ENCODE measurements around the gene MORC2.

Gene MORC2

DNA sequence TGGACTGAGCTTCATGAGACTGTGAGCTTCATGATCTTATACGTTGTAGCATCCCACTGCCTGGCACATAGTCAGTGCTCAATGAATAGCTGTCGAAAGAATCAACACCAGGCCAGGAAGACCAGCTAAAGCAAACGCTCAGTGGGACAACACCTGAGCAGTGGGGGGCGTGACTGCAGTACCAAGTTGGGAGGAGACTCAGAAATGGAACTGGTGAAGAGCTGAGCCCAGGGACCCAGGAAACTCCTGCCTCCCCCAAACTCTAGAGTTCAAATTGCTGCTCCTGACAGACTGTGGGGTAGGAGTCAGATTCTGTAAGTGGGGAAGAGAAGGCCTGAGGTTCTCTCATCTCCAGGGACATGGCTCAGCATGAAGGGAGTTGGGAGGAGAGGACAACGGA lies 59.3 kb downstream of the MORC2 start:
- Histone ChIP-seq H3K79me2 (ENCODE audit: insufficient read depth, low read length) (no peaks in the 10 kb centered on the region), H3K4me2 (ENCODE audit: insufficient read depth, low read length) (no peak overlapping the region), H4K20me1 (ENCODE audit: insufficient read depth, low read length) (no peaks in the 10 kb centered on the region), H3K27ac (ENCODE audit: low read length) (no peak overlapping the region), H3K27me3 (ENCODE audit: insufficient read depth, low read length, poor library complexity) (peaks cover 4% of the 10 kb centered on the region), H2AFZ (ENCODE audit: low read depth, low read length) (no peak overlapping the region), H3K4me3 (ENCODE audit: low read depth in 1 of 2, low read length in 2 of 2) (no peak overlapping the region), H3K9me3 (ENCODE audit: insufficient read depth, low read length, severe bottlenecking) (no peaks in the 10 kb centered on the region), H3K9ac (ENCODE audit: low read depth, low read length) (no peak overlapping the region), H3K36me3 (ENCODE audit: insufficient read depth, low read length) (no peaks in the 10 kb centered on the region), H3K4me1 (ENCODE audit: insufficient read depth, low read length) (no peaks in the 10 kb centered on the region)
- DNase-seq (no peak), ATAC-seq (ENCODE audit: insufficient read depth, low read depth) (no peak)
- TF ChIP-seq EZH2 (IDR thresholded peaks at IDR 0.05; ENCODE audit: borderline replicate concordance, low read depth, low read length, severe bottlenecking): no peak
- TF ChIP-seq, protein P1, sequence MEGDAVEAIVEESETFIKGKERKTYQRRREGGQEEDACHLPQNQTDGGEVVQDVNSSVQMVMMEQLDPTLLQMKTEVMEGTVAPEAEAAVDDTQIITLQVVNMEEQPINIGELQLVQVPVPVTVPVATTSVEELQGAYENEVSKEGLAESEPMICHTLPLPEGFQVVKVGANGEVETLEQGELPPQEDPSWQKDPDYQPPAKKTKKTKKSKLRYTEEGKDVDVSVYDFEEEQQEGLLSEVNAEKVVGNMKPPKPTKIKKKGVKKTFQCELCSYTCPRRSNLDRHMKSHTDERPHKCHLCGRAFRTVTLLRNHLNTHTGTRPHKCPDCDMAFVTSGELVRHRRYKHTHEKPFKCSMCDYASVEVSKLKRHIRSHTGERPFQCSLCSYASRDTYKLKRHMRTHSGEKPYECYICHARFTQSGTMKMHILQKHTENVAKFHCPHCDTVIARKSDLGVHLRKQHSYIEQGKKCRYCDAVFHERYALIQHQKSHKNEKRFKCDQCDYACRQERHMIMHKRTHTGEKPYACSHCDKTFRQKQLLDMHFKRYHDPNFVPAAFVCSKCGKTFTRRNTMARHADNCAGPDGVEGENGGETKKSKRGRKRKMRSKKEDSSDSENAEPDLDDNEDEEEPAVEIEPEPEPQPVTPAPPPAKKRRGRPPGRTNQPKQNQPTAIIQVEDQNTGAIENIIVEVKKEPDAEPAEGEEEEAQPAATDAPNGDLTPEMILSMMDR (IDR thresholded peaks at IDR 0.05; ENCODE audit: borderline replicate concordance, extremely low read depth, low read length, poor library complexity, severe bottlenecking): no peak

DNA sequence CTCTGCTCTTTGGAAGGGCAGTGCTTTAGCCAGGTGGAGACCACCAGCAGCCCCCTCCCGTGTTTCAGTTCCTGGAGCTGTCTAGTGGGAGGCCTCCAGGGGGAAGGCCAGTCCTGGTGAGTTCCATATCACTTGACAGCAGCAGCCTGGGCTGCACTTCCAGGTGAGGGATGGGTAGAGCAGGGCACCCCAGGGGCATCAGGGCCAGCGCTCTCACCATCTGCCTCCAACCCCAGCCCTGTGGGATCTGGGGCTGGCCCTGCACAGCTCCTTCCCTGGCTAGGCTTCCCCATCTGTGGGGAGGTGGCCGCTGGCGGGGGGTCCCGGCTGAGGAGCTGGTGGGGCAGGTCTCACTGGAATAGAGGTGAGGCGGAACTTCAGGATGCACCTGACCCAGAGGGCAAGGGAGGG lies 60.5 kb downstream of the MORC2 start:
- no peak overlapping the region for H3K4me2 ChIP-seq (ENCODE audit: insufficient read depth, low read length)
- H3K4me1 ChIP-seq (ENCODE audit: insufficient read depth, low read length): no peaks in the 10 kb centered on the region
- peaks cover 4% of the 10 kb centered on the region for H3K27me3 ChIP-seq (ENCODE audit: insufficient read depth, low read length, poor library complexity)
- no peak overlapping the region for H2AFZ ChIP-seq (ENCODE audit: low read depth, low read length)
- no peak for ATAC-seq (ENCODE audit: insufficient read depth, low read depth)
- H4K20me1 ChIP-seq (ENCODE audit: insufficient read depth, low read length): no peaks in the 10 kb centered on the region
- no peak for TF ChIP-seq EZH2 (IDR thresholded peaks at IDR 0.05; ENCODE audit: borderline replicate concordance, low read depth, low read length, severe bottlenecking)
- TF ChIP-seq, protein P1 (IDR thresholded peaks at IDR 0.05; ENCODE audit: borderline replicate concordance, extremely low read depth, low read length, poor library complexity, severe bottlenecking): no peak
- DNase-seq: no peak
- H3K27ac ChIP-seq (ENCODE audit: low read length): no peak overlapping the region
- no peak overlapping the region for H3K9ac ChIP-seq (ENCODE audit: low read depth, low read length)
- H3K79me2 ChIP-seq (ENCODE audit: insufficient read depth, low read length): no peaks in the 10 kb centered on the region
- H3K4me3 ChIP-seq (ENCODE audit: low read depth in 1 of 2, low read length in 2 of 2): no peak overlapping the region
- no peaks in the 10 kb centered on the region for H3K9me3 ChIP-seq (ENCODE audit: insufficient read depth, low read length, severe bottlenecking)
- no peaks in the 10 kb centered on the region for H3K36me3 ChIP-seq (ENCODE audit: insufficient read depth, low read length)

DNA sequence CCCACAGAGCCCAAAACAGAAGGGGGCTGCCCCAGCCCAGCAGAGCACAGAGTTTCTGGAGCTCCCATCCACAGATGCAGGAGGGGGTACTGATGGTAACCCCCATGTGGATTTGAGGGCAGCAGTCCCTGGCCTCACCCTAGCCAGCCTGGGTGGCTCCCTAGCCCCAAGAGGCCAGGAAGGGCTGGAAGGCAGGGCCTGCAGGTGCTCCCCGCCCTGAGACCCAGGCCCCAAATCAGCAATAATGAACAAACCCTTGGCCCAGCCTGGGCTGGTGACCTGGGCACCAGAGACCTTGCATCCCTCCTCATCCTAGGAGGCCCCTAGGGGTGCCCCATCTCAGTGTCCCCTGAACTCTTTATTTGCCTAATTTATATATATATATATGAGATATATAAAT lies 61.6 kb downstream of the MORC2 start:
- H3K4me2 ChIP-seq (ENCODE audit: insufficient read depth, low read length): no peak overlapping the region
- H3K36me3 ChIP-seq (ENCODE audit: insufficient read depth, low read length): no peaks in the 10 kb centered on the region
- no peak overlapping the region for H2AFZ ChIP-seq (ENCODE audit: low read depth, low read length)
- H3K79me2 ChIP-seq (ENCODE audit: insufficient read depth, low read length): no peaks in the 10 kb centered on the region
- no peak for TF ChIP-seq EZH2 (IDR thresholded peaks at IDR 0.05; ENCODE audit: borderline replicate concordance, low read depth, low read length, severe bottlenecking)
- TF ChIP-seq, protein P1 (IDR thresholded peaks at IDR 0.05; ENCODE audit: borderline replicate concordance, extremely low read depth, low read length, poor library complexity, severe bottlenecking): no peak
- H3K9ac ChIP-seq (ENCODE audit: low read depth, low read length): no peak overlapping the region
- DNase-seq (no peak), ATAC-seq (ENCODE audit: insufficient read depth, low read depth) (no peak)
- H3K27ac ChIP-seq (ENCODE audit: low read length): no peak overlapping the region
- H3K27me3 ChIP-seq (ENCODE audit: insufficient read depth, low read length, poor library complexity): peaks cover 7% of the 10 kb centered on the region
- no peak overlapping the region for H3K4me3 ChIP-seq (ENCODE audit: low read depth in 1 of 2, low read length in 2 of 2)
- no peaks in the 10 kb centered on the region for H3K9me3 ChIP-seq (ENCODE audit: insufficient read depth, low read length, severe bottlenecking)
- no peaks in the 10 kb centered on the region for H3K4me1 ChIP-seq (ENCODE audit: insufficient read depth, low read length)
- no peaks in the 10 kb centered on the region for H4K20me1 ChIP-seq (ENCODE audit: insufficient read depth, low read length)

DNA sequence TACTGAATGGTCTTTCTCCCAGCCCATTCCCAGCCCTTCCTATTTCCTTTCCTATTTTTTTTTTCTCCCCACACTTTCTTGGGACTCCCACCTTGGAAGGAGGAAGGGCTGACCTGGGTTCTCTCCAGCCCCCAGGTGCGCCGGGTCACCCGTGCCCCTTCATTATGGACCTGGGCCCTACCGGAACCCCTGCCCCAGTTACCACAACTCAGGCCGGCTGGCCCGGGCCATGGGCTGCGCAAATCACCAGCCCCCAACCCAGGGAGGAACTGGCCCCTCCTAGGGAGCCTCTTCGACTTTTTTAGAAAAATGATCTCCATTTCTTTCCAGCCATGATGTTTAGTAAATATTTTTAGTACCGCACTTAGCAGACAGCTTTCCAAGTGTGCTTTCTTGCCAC lies 62.2 kb downstream of the MORC2 start:
- no peaks in the 10 kb centered on the region for H3K9me3 ChIP-seq (ENCODE audit: insufficient read depth, low read length, severe bottlenecking)
- H3K4me2 ChIP-seq (ENCODE audit: insufficient read depth, low read length): no peak overlapping the region
- no peak for ATAC-seq (ENCODE audit: insufficient read depth, low read depth)
- no peaks in the 10 kb centered on the region for H3K79me2 ChIP-seq (ENCODE audit: insufficient read depth, low read length)
- no peak overlapping the region for H3K27ac ChIP-seq (ENCODE audit: low read length)
- no peaks in the 10 kb centered on the region for H3K4me1 ChIP-seq (ENCODE audit: insufficient read depth, low read length)
- H3K27me3 ChIP-seq (ENCODE audit: insufficient read depth, low read length, poor library complexity): peaks cover 7% of the 10 kb centered on the region
- TF ChIP-seq, protein P1 (IDR thresholded peaks at IDR 0.05; ENCODE audit: borderline replicate concordance, extremely low read depth, low read length, poor library complexity, severe bottlenecking): no peak
- TF ChIP-seq EZH2 (IDR thresholded peaks at IDR 0.05; ENCODE audit: borderline replicate concordance, low read depth, low read length, severe bottlenecking): no peak
- no peak overlapping the region for H2AFZ ChIP-seq (ENCODE audit: low read depth, low read length)
- H3K9ac ChIP-seq (ENCODE audit: low read depth, low read length): no peak overlapping the region
- no peaks in the 10 kb centered on the region for H3K36me3 ChIP-seq (ENCODE audit: insufficient read depth, low read length)
- no peak overlapping the region for H3K4me3 ChIP-seq (ENCODE audit: low read depth in 1 of 2, low read length in 2 of 2)
- no peaks in the 10 kb centered on the region for H4K20me1 ChIP-seq (ENCODE audit: insufficient read depth, low read length)
- DNase-seq: no peak

Measured in DND-41 (cell line).